Keratinocyte (primary cell): ENCODE data around the gene TENM3. TPM values are rescaled to one million over a fixed set of nuclear protein-coding genes. Genes with fewer than 3 reads are reported as not detected.

ENCODE experiments used
- DNase-seq: peaks from one replicate; pipeline ENCODE4 v3.0.0-alpha.2; 2011; ENCODE audit warnings: low read depth, missing footprints, low spot score
- FAIRE-seq: peaks from 2 replicates; lab custom pipeline; 2011; peaks lifted over from hg19 to GRCh38; lab: Jason Lieb, UNC
- H2AFZ ChIP-seq: 2 replicates; pipeline ENCODE4 v1.6.0; 2012; ENCODE audit warnings: low read length, control low read depth, inconsistent platforms; ENCODE audit not compliant: control insufficient read depth
- H3K27ac ChIP-seq: 2 replicates; pipeline ENCODE4 v1.5.1; 2011; ENCODE audit warnings: low read length; ENCODE audit not compliant: control insufficient read depth, insufficient read depth
- H3K27me3 ChIP-seq: 3 replicates; pipeline ENCODE4 v1.6.0; 2011; ENCODE audit warnings: low read length; ENCODE audit not compliant: control insufficient read depth, insufficient read depth; ENCODE audit errors: extremely low read depth
- H3K36me3 ChIP-seq, 2 experiments: 2 replicates in 1 of 2; 3 replicates in 1 of 2; pipeline ENCODE4 v1.5.1; 2011; ENCODE audit warnings: low read length in 2 of 2, mild to moderate bottlenecking in 1 of 2; ENCODE audit not compliant: control insufficient read depth in 2 of 2, insufficient read depth in 2 of 2; ENCODE audit errors: extremely low read depth in 1 of 2
- H3K4me1 ChIP-seq: 3 replicates; pipeline ENCODE4 v1.5.1; 2011; ENCODE audit warnings: low read length; ENCODE audit not compliant: control insufficient read depth, insufficient read depth; ENCODE audit errors: extremely low read depth
- H3K4me2 ChIP-seq: 3 replicates; pipeline ENCODE4 v1.6.0; 2011; ENCODE audit warnings: low read depth, low read length; ENCODE audit not compliant: control insufficient read depth, insufficient read depth; ENCODE audit errors: extremely low read depth
- H3K4me3 ChIP-seq, 3 experiments: fragments of 200-600 bp in 1 of 3; sonication (generic) in 1 of 3; 2 replicates in 2 of 3; 3 replicates in 1 of 3; pipeline ENCODE4 v1.5.1; 2011 to 2016; ENCODE audit warnings: low read length in 3 of 3, mild to moderate bottlenecking in 3 of 3, control low read depth in 2 of 3, inconsistent platforms in 1 of 3, low read depth in 1 of 3, mixed read lengths in 1 of 3, mixed run types in 1 of 3, moderate library complexity in 1 of 3; ENCODE audit not compliant: control insufficient read depth in 2 of 3, insufficient read depth in 2 of 3; ENCODE audit errors: extremely low read depth in 1 of 3
- H3K79me2 ChIP-seq: 2 replicates; pipeline ENCODE4 v1.6.0; 2012; ENCODE audit warnings: low read length; ENCODE audit not compliant: control insufficient read depth, insufficient read depth
- H3K9ac ChIP-seq: 3 replicates; pipeline ENCODE4 v1.6.0; 2011; ENCODE audit warnings: low read length; ENCODE audit not compliant: control insufficient read depth, insufficient read depth; ENCODE audit errors: extremely low read depth
- H3K9me1 ChIP-seq: 3 replicates; pipeline ENCODE4 v1.6.0; 2011; ENCODE audit warnings: low read length; ENCODE audit not compliant: control insufficient read depth, insufficient read depth; ENCODE audit errors: extremely low read depth
- H3K9me3 ChIP-seq: 2 replicates; pipeline ENCODE4 v1.5.1; 2012; ENCODE audit warnings: low read depth, low read length; ENCODE audit not compliant: control insufficient read depth
- H4K20me1 ChIP-seq: 3 replicates; pipeline ENCODE4 v1.6.0; 2011; ENCODE audit warnings: low read length; ENCODE audit not compliant: control insufficient read depth, insufficient read depth; ENCODE audit errors: extremely low read depth
- CTCF ChIP-seq, 3 experiments: IDR thresholded peaks in 1 of 3; conservative IDR thresholded peaks in 1 of 3; optimal IDR thresholded peaks in 1 of 3; 2 replicates in 2 of 3; 3 replicates in 1 of 3; pipeline versions ENCODE3 to v1.5.1; 2011; ENCODE audit warnings: low read length in 3 of 3, mild to moderate bottlenecking in 3 of 3, moderate library complexity in 2 of 3, control low read depth in 1 of 3, inconsistent platforms in 1 of 3; ENCODE audit not compliant: insufficient read depth in 2 of 3; ENCODE audit errors: extremely low read depth in 1 of 3
- EZH2 ChIP-seq: IDR thresholded peaks from one replicate; pipeline ENCODE4 v1.6.1; 2012; ENCODE audit warnings: inconsistent platforms, mild to moderate bottlenecking, low read length, moderate library complexity
- dilution Hi-C: fragments of 300-500 bp; cut with MboI; formaldehyde crosslinking; loops from one replicate; pipeline ENCODE4 v1.7.0; 2020; ENCODE audit warnings: low sequenced_read_pairs; ENCODE audit not compliant: extremely low pct_ligation_motif_present
- polyA plus RNA-seq, 5 experiments: library from polyadenylated mRNA; depleted of rRNA in 3 of 5; stranded (reverse) in 3 of 5; stranded (forward) in 1 of 5; unstranded in 1 of 5; fragments of >200 nt; gene quantifications; 1 replicate in 1 of 5; 2 replicates in 3 of 5; 3 replicates in 1 of 5; pipeline versions ENCODE4 v1.2.1 to v1.2.3, GENCODE V29; 2011 to 2012; ENCODE audit warnings: missing spikeins in 2 of 5, low read depth in 1 of 5, low replicate concordance in 1 of 5

Gene TENM3
- polyA plus RNA-seq, 1 donor (not counting 4 experiments of a cell fraction or from before 2014, with no cell fraction given) = 17.0 TPM

- Histone ChIP-seq H4K20me1 (no peaks in the 10 kb centered on the region), H2AFZ (no peak overlapping the region), H3K4me2 (no peak overlapping the region), H3K9ac (peak overlapping the region; percentile 6), H3K36me3 (no peaks in the 10 kb centered on the region), H3K9me1 (no peaks in the 10 kb centered on the region), H3K27me3 (no peaks in the 10 kb centered on the region), H3K79me2 (peaks cover 25% of the 10 kb centered on the region), H3K9me3 (no peaks in the 10 kb centered on the region), H3K4me3 (no peak overlapping the region), H3K4me1 (peaks cover 19% of the 10 kb centered on the region), H3K27ac (peak overlapping the region; percentile 88)
- dilution Hi-C loops = no loop called here
- FAIRE-seq = no peak
- TF ChIP-seq EZH2 (no peak), CTCF (optimal IDR thresholded peaks at IDR 0.05 in 1 of 3, IDR thresholded peaks at IDR 0.05 in 1 of 3, conservative IDR thresholded peaks at IDR 0.05 in 1 of 3; ENCODE audit: extremely low read depth in 1 of 3, insufficient read depth in 2 of 3, low read length in 3 of 3) (no peak)
- DNase-seq = no peak
Measured at GRCh38 chr4:182206916-182207315, 36.3 kb upstream of the TENM3 start.

- DNase-seq (no peak), FAIRE-seq (peak; percentile 87)
- H3K9me3 ChIP-seq = no peaks in the 10 kb centered on the region
- H4K20me1 ChIP-seq = no peaks in the 10 kb centered on the region
- no peaks in the 10 kb centered on the region for H3K27me3 ChIP-seq
- no peaks in the 10 kb centered on the region for H3K9me1 ChIP-seq
- H3K9ac ChIP-seq = peak overlapping the region; percentile 60
- H3K36me3 ChIP-seq = no peaks in the 10 kb centered on the region
- peaks cover 23% of the 10 kb centered on the region for H3K79me2 ChIP-seq
- peak overlapping the region; percentile 70 for H3K4me2 ChIP-seq
- dilution Hi-C loops = no loop called here
- peaks cover 27% of the 10 kb centered on the region for H3K4me1 ChIP-seq
- TF ChIP-seq CTCF (optimal IDR thresholded peaks at IDR 0.05 in 1 of 3, IDR thresholded peaks at IDR 0.05 in 1 of 3, conservative IDR thresholded peaks at IDR 0.05 in 1 of 3; ENCODE audit: extremely low read depth in 1 of 3, insufficient read depth in 2 of 3, low read length in 3 of 3) (no peak), EZH2 (no peak)
- peak overlapping the region; percentile 88 for H3K27ac ChIP-seq
- H3K4me3 ChIP-seq = no peak overlapping the region
- peak overlapping the region; percentile 39 for H2AFZ ChIP-seq
Measured at GRCh38 chr4:182207830-182208396, 35.3 kb upstream of the TENM3 start.
